ENCODE results near the gene HPN.

DNA sequence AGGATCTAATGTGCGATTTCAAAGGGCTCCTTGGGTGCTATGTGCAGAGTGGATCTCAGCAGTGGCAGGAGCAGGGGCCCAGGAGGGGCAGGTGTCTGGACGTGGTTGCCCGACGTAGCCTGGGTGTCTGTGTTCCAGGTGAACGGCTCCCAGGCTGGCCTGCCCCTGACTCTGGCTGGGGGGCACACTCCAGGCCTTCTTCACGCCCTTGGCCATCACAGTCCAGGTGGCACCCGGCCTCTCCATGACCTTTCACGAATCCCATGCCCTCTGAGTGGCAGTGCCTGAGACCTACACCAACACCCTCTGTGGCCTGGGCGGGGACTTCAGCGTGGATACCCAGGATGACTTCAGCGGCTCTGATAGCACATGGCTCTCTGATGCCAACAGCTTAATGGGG, 62.8 kb downstream of the HPN start:
- TF ChIP-seq, protein P1, sequence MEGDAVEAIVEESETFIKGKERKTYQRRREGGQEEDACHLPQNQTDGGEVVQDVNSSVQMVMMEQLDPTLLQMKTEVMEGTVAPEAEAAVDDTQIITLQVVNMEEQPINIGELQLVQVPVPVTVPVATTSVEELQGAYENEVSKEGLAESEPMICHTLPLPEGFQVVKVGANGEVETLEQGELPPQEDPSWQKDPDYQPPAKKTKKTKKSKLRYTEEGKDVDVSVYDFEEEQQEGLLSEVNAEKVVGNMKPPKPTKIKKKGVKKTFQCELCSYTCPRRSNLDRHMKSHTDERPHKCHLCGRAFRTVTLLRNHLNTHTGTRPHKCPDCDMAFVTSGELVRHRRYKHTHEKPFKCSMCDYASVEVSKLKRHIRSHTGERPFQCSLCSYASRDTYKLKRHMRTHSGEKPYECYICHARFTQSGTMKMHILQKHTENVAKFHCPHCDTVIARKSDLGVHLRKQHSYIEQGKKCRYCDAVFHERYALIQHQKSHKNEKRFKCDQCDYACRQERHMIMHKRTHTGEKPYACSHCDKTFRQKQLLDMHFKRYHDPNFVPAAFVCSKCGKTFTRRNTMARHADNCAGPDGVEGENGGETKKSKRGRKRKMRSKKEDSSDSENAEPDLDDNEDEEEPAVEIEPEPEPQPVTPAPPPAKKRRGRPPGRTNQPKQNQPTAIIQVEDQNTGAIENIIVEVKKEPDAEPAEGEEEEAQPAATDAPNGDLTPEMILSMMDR (IDR thresholded peaks at IDR 0.05; ENCODE audit: insufficient read depth, low read length, poor library complexity, severe bottlenecking), result no peak
- TF ChIP-seq EZH2phosphoT487 (conservative IDR thresholded peaks at IDR 0.05; ENCODE audit: low read length), result no peak

Measured in SU-DHL-6 (cell line).